Prostate gland (tissue), 2 donors: ENCODE results near the gene ARL15.

Experiments
- CTCF ChIP-seq, 4 experiments: fragments of 200-600 bp in 2 of 4; fragments of 450-650 bp in 2 of 4; sonication (generic) in 2 of 4; IDR thresholded peaks; 1 replicate in 3 of 4; 2 replicates in 1 of 4; pipeline ENCODE4 v1.5.1; 2016 to 2019; ENCODE audit warnings: antibody characterized with exemption in 4 of 4, mild to moderate bottlenecking in 2 of 4, moderate library complexity in 2 of 4
- POLR2A ChIP-seq: fragments of 450-650 bp; IDR thresholded peaks from one replicate; pipeline ENCODE4 v1.6.1; 2016; ENCODE audit warnings: antibody characterized with exemption, mild to moderate bottlenecking
- POLR2AphosphoS5 ChIP-seq: sonication (generic); formaldehyde crosslinking; IDR thresholded peaks from one replicate; pipeline ENCODE4 v1.6.1; 2017; ENCODE audit warnings: antibody characterized with exemption

- TF ChIP-seq POLR2A (no peak), CTCF (IDR thresholded peaks at IDR 0.05) (no peak), POLR2AphosphoS5 (no peak)
These were observed 365.4 kb downstream of the ARL15 start for GRCh38 chr5:53944981-53945380.
